Nucleus accumbens (tissue), 56 donors: Measurements from ENCODE around the gene TSPOAP1.
"Not testable (repeated sequence)": the region's sequence is repeated elsewhere in the genome, so short reads cannot be mapped to it uniquely, and the experiment has no call there.

Experiments
- DNase-seq, 56 donors: peaks; one replicate each; lab custom pipeline; 2025; lab: John Stamatoyannopoulos, UW

The TSPOAP1 gene

DNA sequence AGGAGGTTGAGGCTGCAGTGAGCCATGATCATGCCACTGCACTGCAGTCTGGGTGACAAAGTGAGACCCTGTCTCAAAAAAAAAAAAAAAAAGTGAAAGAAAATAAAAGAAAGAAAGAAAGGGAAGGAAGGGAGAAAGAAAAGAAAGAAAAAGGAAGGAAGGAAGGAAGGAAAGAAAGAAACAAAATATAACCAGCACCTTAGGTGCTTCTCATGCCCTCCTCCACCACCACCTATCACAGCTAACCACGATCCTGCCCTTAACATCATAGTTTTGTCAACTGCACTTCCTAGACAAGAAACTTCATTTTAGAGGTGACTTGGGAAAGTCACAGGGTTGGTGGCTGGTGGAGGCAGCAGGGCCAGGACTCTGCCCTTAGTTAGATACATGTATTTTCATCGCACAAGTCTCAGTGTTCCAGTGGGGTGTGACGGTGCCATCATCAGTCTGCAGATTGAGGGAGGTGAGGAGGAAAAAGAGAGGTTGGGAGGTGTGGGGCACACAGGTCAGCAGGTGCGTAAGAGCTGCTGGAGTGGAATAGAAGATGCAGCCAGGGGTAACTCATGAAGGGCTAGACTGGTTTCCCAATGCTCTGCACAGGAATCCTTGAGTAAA lies 13.4 kb upstream of the TSPOAP1 start:
- DNase-seq, result no peak

DNA sequence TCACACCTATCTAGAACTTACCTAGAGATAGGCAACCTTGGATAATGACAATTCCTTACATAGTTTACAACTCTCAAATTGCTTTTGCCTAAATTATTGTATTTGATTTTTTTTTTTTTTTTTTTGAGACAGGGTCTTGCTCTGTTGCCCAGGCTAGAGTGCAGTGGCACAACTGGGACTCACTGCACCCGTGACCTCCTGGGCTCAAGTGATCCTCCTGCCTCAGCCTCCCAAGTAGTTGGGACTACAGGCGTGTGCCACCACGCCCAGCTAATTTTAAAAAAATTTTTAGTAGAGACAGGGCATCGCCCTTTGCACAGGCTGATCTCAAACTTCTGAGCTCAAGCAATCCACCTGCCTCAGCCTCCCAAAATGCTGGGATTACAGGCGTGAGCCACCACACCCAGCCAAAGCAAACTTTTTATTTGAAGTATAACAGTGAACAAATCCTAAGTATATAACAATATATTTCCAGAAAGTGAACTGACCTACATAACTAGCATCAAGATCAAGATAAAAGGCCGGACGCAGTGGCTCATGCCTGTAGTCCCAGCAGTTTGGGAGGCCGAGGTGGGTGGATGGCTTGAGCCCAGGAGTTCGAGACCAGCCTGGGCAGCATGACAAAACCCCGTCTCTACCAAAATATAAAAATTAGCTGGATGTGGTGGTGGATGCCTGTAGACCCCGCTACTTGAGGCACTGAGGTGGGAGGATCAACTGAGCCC lies 12.7 kb upstream of the TSPOAP1 start:
- DNase-seq, result not testable (repeated sequence)

DNA sequence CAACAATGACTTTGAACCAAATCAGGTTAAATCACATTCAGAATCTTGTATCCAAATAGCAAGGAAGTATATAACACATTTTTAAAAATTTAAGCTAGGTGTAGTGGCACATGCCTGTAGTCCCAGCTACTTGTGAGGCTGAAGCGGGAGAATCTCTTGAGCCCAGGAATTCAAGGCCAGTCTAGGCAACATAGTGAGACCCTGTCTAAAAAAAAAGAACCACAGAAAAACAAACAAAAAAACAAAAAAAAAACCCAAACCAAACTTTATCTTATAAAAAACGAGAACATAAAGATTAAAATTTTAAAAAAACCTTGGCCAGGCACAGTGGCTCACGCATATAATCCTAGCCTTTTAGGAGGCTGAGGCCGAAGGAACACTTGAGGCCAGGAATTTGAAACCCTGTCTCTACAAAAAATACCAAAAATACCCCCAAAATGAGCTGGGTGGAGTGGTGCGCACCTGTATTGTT lies 11.8 kb upstream of the TSPOAP1 start:
- DNase-seq, result no peak

DNA sequence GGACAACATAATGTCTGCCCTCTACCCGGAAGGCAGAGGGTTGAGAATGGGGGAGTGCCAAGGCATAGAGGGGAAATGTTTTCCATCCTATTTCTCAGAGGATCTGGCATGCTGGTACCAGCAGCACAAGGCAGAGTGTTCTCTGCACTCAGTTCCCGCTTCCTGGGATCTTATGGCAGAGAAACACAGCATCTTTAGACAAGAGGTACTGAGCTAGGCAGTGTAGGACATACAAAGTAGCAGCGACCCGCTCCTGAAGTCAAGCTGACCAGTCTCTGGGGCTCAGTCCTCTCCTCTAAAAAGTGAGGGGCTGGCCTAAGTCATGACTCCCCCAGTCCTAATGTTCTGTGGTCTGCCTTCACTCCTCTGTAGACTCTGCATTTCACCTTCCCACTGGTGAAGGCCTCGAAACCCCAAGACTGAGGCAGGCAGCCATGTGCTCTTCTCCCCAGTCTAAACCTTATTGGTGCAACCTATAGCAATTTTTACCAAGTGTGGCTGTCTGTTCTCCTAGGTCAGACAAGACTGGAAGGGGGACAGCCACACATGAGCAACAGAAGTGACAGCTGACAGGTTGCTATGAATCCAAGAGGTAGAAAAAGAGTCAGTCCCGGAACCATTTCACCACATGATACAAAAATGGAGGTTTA lies 11.3 kb upstream of the TSPOAP1 start:
- DNase-seq, result no peak

DNA sequence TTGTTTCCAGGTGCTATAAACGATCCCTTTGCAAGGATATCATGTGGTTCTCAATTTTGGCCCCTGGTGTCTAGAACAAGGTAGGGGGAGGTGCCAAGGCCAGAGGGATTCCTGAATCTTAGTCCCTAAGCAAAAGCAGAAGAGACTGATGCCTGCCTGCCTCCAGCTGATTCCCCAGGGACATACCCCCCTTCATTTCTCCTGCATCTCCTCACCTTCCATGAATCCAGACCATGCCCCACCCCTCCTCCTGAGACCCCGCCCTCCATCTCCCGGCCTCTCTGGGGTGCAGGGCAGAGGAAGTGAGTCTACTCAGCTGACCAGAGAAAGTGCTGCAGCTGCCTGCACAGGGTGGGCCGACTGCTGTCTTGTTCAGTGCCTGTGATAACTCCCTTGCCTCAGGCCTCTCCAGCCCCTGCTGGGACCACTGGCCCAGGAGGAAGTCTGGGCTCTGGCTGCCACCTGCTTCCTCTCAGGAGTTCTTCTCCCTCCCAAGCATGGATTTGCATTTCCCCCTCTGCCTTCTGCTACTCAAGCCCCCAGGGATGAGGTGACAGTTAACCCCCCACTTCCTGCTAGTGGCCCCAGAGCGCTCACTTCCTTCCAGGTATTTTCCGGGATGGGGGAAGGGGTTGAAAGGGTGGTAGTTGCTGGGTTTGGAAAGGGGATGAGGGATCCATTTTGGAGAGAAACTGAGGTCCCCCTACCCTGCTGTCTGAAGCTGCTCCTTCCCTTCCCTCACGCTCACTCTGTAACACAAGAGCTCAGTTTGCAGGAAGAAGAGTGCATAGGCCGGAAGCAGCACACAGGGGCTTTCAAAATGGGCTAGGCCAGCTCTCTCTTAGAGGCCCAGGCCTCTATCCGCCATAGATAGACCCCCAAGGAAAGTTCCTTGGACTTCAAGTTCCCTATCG lies 10.5 kb upstream of the TSPOAP1 start:
- DNase-seq, result peak in 4 of 56 donors; percentile 14 to 33 (median 24)

DNA sequence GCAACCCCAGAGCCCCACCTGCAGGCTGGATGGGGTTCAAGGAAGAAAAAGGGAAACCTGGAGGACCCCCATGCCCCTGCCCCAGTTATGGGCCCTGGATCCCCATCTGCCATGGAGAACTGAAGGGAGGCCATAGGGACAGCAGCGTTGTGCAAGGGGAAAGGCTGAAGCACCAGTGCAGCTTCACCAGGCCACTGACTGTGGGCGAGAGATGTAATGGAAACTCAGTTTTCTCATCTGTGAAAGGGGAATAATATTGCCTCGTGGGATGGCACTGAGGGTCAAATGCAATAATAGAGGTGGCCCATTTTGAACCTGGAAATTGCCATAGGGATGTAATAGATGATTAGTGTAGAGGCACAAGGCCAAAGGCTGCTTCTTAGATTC lies 9.9 kb upstream of the TSPOAP1 start:
- no peak for DNase-seq

DNA sequence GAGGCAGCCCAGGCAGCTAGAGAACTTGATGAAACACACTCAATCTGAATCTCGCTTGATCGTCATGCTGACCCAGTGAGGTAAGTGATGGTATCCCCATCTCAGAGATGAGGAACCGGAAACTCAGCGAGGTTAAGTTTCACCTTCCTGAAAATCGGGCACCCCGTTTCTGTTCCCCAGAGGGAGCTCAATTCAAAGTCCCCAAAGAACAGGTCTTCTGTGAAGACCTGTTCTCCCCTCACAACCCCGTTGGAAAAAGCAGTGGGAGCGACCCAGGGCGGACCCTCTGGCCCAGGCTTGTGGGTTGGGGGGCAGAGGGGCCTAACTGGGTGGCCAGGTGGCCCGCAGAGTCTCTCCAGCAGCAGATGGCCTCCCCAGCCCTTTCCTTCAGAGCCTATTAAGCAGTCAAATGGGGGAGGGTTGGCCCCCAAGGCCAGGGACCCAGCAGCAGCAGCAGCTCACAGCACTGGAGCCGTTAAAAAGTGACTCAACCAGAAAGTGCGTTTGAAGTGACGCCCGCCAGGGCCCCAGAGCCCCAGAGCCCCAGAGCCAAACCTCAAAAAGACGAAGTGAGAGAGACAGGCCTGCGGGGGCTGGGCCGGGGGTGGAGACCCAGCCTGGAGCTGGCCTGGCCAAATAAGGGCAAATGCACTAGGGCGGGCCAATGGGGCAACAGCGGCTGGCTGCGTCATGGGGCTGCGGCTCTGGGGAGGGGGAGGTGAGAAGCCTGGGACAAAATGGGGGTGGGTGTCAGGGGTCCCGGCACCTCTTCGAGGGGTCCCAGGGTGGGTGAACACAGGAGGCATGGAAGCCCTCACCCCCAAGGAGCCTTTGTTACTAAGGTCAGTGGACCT lies 9.2 kb upstream of the TSPOAP1 start:
- peak in 32 of 56 donors; percentile 13 to 68 (median 33) for DNase-seq

DNA sequence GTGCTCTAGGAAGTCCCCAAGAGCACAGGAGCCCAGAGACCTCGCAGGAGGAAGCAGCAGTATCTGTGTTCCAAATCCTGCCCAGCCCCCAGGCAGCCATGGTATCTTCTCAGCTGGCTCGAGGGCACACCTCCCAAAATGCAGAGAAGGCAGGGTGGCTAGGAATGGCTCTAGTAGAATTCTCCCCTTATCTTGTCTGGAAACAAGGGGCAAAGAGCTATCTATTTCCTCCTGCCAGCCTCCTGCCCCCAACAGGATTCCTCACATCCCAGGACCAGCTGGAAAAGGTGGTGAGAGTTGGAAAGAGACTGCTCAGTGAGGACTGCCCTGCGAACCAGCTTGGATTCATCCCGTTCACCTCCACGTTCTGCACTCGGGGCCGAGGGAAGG lies 8.6 kb upstream of the TSPOAP1 start:
- DNase-seq, result no peak

DNA sequence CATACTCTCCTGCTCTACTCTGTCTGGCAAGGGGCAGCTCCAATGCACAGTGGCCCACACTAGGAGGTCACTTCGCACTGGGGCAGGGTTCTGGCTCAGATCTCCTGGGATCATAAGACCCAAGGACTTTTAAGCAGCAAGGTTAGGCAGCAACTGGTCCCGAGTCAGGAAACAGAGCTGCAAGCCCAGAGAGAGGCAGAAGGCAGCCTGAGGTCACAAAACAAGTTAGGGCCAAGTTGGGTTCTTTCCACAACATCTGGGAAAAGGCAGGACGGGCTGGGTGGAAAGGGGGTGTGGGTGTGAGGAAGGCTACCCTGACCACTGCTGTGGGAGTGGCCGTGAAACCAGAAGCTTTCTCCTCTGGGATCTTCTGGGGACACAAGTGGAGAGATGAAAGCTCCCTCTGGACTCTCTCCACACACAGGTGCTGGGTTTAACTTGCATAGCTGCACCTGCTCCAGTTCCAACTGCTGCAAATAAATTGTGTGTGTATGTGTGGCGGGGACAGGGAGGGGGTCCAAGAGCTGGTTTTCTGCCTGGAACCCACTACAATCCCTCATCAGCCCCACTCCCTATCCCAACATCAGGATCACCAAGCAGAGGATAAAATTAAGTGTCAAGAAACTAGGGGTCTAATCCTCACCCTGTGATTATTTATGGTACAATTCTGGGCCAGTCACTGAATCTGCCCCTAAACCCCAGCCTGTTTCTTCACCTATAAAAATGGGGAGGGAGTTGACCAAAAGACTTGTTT lies 8.0 kb upstream of the TSPOAP1 start:
- DNase-seq, result no peak

DNA sequence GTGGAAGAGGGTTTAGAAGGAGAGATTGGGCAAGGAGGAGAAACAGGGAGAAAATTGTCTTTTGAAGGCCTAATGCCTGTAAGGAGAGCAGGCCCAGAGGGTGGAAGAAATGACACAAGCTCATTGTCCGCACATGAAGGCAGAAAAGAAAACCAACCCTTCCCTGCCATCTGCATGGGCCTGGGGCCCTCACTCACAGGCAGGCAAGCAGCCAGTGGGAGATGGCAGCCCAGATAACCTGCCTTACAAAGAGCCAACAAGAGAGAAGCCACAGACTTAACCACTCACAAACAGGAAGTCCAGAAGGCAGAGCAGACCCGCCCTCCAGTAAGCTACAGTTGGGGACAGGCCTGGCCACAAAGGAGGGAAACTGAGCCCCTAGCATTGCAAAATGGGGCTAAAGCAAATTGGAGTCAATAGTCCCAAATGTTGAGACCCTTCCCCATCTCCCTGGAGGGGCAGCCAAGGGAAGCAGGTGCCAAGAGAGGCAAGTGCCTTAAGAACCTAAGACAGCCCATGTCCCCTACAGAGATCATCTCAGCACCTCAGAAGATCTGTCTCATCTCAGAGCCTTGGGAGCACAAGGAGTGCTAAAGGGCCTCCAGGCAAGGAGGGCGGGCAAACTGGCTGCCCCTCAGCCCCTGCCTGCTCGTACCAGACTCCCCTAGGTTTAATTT lies 7.3 kb upstream of the TSPOAP1 start:
- DNase-seq, result peak in 1 of 56 donors; percentile 10

DNA sequence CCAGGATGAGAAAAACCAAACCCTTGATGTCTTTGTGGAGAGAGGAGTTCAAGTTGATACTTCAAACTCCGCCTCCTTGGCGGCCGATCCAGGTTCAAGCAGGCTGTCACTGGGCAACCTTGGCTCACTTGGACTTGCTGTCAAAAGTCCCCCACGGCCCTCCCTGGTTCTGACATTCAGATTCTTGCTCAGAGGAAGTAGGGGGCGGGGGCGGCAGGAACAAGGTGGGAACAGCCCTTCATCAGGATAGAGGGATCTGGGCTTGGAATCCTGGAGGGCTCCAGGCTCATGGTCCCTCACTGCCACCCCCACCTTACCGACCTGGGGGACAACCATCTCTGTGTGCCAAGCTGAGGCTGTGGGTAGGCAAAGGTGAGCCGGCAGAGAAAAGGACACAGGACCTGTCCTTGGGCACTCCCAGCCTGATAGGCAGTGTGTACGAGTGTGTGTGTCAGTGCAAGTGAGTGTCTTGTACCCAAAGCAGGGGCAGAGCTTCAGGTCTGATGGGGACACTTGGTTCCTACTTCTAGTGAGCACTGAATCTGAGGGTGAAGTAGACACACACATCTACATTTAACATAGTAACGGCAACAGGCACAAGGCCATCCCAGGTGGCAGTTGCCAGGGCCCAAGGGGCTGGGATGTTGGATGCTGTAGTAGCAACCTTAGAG lies 6.6 kb upstream of the TSPOAP1 start:
- no peak for DNase-seq

DNA sequence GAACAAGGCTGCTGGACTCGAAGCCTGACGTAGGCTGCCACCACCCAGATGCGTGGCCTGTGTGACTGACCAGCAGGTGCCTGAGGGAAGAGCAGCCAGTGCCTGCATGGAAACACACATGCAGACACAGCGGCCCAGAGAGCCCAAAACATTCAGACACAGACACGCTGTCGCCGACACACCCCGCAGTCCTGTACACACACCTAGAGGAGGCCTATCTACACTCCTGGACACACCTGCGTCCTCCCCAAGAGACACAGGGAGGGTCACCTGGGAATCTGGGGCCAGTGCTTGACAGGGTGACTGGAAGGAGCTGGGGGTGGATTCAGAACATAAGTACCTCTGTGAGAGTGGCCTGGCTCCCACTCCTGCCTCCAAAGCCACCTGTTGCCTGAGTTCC lies 6.1 kb upstream of the TSPOAP1 start:
- DNase-seq, result no peak

DNA sequence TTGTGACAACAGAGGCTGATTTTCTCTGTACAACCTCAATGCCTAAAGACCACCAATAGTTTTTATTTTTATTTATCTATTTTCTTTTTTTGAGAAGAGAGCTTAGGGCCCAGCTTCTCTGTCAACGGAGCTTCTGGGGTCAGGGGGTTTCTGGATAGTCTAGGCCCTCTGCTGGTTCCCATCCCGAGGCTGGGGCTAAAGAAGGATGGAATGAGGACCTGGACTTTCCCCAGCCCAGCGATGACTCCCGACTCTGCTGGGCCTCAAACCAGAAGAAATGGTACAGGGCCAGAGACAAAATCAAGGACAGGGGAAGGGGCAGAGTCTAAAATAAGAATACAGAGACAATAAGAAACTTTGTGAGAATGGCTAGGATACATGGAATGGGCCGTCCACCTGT lies 5.7 kb upstream of the TSPOAP1 start:
- no peak for DNase-seq

DNA sequence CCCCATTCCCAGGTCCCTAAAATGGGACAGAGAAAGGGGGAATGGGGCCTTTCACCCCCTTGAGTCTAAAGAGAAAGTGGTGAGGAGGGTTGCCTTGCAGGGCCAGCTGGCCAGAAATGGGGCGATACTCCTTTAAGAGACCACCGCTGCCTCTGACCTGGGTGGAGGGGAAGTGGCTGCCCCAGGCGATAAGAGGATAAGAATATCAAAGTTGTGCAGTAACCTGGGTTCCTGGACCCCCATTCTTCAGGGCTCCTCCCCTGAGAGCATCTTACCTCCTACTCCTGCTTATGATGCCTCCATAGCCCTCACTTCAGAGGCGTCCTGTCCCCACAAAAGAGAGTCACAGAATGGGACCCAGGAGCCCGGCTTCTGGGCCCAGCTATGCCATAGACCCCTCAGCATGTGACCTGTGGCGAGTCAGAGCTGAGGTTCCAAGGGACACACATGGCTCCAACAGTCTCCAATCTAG lies 5.2 kb upstream of the TSPOAP1 start:
- DNase-seq, result no peak

DNA sequence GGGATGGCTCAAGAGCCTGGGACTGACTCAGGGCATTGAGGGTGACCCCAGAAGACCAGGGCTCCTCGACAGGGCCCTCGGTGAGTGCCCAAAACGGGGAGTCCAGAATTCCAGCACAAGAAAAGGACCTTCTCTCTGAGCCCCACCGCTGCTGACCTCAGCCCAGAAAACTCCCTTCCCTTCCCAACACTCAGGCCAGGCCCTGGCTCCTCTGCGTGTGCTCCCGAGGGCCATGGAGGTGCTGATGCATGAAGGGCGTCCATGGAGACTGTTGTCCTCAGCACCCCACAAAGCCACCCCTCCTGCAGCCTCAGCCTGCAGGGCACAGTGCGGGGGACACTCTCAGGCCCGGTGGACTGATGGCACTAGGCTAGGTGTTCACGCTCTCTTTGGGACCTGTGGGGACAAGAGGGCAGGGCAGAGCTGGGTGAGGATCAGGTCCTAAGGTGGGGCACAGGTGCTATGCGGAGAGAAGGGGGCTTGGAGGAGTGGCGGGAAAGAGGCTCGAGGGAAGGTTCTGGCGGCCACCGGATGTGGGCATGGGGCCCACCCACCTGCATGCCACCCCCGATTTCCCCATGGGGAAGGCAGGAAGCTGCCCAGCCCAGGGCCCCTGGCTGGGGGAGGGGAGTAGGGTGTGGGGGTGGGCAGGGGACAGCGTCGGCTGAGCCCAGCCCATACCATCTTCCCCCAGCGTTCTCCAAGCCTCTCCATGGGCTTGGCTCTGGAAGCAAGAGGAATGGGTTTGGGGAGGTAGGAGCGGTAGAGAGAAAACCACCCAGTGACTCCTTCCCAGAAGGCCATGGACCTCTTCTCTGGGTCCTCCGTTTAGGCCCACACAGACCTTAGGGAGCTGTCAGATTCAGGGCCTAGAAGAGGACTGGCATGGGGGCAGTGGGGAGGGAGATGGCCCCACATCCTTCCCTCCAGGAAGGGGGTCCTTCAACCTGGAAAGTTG lies 4.5 kb upstream of the TSPOAP1 start:
- no peak for DNase-seq
